ENCODE data around the gene TPH2.

TPH2 gene

DNA sequence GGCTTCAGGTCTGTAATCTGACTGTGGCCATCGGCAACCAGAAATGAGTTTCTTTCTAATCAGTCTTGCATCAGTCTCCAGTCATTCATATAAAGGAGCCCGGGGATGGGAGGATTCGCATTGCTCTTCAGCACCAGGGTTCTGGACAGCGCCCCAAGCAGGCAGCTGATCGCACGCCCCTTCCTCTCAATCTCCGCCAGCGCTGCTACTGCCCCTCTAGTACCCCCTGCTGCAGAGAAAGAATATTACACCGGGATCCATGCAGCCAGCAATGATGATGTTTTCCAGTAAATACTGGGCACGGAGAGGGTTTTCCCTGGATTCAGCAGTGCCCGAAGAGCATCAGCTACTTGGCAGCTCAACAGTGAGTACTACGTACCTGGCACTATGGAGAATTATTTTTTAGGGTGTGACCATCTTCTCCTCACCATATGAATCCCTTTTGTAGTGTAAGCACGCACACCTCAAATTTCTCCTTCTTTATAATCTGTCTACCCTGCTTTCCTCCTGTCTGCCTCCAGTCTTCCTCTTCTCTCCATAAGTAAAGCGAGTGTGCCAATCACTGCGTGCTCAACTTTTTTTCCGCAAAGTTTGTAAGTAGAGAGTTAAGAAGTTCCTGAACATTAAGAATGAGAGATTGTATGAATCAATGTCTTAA lies at the start of gene TPH2:
Gene TPH2 (plus strand): TSS at position 118 of the 658 bp plus-strand sequence. CDS start 142 bp downstream, at position 260.
- FAIRE-seq: no peak

DNA sequence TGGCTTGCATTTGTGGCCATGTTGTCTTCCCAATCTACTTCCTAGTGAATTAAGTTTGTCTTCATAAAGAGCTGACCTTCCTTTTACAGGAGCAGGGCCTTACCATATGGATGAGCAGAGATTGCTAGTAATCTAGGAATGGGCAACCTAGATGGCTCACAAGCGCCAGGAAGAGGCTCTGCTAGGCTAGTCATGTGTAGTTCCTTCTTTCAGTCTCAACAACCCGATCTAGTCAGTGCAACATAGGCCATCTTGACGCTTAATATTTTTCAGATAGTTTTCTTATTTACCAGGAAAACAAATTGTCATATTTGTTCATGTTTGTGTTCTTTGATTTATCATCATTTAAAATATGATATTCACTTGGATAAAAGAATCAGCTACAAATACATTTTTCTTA lies 48.2 kb upstream of the TPH2 start:
- no peak for FAIRE-seq

DNA sequence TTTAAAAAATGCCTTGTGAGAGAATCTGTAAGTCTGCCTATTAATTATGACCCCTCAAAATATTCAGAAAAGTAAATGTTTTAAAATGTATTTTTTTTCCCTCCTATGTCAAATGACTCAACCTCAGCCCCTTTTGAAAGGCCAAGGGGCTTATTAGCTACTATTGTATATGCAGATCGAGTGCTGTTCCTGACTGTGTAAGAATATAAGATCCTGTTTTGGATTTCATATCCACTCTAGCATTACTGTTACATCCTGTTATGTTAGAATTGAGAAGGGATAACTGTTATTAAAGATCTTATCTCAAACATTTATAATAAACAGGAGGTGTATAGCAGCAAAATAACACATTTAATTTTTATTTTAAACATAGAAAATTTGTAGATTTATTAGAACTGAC lies 46.6 kb upstream of the TPH2 start:
- FAIRE-seq: no peak

DNA sequence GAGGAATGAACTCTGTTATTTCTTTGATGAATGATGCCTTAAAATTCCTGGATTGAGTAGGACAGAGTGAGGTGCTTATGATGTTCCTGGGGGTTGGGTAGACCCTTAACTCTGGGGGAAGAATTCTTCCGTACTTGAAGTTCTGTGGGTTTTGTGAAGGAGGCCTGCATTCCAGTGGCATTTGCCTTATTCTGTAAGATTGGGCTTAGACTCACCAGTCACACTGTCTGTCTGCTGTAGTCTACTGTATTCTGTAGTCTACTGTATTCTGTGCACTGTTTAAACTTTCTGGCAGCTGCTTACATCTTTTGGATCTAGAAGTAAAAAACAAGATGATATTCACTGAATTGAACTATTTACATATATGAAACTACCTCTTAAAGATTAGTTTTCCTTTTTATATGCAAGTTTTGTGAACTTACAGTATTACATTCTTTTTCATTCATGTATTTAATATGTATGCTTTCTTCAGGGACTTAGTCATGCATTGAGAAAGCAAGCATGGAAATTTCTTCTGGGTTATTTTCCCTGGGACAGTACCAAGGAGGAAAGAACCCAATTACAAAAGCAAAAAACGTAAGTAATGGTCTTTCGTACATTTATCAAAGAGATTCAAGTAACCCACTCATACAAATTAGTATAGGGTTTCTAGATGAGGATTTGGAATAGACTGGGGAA lies 42.3 kb upstream of the TPH2 start:
- FAIRE-seq: no peak

DNA sequence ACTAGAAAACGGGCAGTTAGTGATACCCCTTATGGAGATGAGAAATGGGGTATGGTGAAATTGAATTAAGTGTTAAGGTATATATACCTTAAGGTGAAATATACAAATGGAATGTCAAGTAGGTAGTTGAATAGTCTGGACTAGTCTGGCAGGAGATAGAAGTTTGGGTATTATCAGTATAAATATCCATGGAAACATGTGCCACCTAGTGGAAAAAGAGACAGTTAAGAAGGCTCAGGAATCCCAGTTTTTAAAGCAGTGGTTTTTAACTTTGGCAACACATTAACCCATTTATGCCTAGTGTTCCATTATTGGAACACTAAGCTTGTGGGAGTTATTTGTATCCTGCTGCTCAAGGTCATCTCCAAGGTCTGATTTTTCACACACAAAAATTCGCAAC lies 38.6 kb upstream of the TPH2 start:
- FAIRE-seq: peak; percentile 49

DNA sequence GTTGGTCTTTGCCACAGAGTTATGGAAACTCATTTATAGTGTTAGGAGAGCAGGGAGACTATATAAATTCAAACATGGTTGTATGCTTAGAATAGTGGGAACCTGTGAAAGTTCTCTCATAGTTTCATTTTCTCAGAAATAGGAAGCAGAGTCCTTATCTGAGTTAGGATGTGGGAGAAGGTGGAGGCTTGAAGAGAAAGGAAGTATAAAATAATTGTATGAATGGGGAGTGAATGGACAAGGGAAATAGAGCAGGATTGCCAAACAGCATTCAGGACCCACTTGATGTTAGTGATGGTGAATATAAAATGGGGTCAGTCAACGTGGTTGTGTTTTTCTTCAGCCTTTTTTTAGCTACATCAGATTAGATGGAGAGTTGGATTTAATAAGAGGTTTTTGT lies 34.0 kb upstream of the TPH2 start:
- no peak for FAIRE-seq

DNA sequence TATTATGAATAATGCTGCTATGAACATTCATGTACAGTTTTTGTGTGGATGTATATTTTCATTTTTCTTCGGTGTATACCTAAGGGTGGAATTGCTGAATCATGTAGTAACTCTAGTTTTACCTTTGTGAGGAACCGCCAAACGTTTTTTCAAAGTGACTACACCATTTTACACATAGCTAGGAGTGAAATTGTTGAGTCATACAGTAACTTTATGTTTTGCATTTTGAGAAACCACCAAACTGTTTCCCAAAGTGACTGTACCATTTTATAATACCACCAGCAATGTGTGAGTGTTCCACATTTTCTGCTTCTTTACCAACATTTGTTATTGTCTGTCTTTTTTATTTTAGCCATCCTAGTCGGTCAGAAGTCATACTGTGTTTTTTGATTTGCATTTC lies 3.1 kb upstream of the TPH2 start:
- FAIRE-seq: no peak

DNA sequence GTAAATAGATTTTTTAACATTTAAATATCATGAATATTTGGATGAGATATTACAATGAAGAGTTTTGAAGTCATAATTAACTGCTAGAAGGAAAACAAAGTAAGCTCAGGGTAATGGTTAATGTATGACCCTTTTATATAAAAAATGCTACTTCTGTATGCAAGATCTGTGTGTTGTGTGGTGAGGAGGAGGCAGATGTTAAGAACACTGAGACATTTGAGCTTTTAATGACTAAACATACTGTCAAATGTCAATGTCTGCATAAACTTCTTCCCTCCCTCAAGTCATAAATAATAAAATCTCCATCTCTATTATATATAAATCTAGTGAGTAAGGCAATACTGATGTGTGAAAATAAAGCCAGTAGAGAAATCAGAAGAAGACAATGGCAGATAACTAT lies 1.4 kb downstream of the TPH2 start:
- no peak for FAIRE-seq

DNA sequence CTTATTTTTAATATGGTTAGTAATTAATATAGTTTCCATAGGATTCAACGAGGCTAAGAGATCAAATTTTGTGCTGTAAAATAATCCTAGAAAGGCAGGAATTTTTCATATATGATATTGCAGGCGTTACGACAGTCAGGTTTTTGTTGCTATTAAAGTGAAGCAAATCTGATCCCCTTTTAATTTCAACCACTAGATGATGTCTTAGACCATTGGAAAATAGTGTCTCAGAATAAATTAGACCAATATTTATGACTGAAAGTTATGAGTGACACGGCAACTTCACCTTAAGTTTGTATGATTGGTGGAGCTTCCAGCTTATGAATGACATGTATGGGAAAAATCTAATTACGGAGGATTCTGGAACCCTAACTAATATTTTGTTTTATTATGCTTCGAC lies 2.5 kb downstream of the TPH2 start:
- no peak for FAIRE-seq

DNA sequence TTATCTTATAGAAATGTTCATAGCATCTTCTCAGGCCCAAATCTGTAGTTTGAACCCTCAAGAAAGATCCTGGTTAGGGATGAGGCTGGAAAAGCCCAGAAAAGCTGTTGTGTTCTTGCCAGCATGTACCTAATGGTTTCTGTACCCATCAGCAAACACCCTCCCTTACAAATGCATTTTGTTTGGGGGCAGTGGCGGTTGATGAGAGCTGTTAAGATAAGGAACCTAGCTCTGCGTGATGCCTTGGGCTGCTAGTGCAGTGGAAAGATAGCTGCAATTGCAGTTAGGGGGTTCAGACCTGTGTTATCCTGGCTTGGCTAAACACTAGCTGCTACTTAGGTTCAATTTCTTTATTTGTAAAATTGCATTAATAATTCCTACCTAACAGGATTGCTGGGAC lies 3.6 kb downstream of the TPH2 start:
- no peak for FAIRE-seq

DNA sequence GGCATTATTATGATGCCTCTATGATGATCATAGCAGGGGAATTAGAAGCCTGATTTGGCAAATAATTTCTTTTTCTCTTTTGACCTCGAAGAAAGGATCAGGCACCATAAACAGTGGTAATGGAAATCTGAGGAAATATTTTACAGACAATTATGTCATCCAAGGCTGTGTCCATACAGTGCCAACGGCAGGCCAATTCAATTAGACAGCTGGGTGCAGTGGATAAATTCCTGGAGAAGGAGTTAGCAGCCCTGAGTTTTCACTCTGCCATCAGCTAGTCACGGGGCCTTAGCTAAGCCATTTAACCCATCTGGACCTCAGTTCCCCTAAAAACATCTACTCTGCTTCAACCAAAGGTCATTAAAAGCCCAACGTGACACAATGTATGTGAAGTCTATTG lies 4.1 kb downstream of the TPH2 start:
- no peak for FAIRE-seq

DNA sequence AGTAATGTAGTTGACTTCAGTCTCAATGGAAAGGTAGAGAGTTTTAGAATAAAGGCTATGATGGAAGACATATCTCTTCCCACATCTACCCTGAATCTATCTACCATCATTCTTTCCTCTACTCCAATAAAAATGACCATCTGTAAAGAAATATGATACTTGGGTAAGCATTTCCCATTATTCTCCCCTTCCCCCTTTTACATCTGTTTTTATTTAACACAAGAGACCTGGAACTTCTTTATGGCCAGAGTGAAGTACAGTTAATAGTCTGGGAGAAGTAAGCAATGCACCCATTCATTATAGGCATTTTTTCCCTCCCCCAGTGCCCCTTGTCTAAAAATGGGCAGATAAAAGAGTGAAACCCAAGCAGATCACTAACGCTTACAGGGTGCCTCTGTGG lies 6.5 kb downstream of the TPH2 start:
- FAIRE-seq: no peak

DNA sequence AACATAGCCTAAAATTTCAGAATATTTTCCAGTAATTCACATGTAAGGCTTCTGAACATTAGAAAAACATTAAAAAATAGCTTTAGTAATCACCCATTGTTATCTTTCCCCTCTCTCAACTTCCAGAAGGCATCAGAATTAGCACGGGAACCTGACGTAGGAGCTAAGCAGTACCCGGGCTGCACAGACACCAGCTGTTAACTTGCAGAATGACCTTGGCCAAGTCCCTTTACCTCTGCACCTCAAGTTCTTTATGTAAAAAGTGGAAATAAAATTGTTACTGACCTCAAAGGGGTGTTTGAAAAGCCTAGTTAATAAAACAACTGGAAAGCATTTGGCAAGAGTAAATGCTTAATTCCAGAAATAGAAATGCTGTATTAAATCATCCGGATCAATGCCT lies 7.2 kb downstream of the TPH2 start:
- no peak for FAIRE-seq

DNA sequence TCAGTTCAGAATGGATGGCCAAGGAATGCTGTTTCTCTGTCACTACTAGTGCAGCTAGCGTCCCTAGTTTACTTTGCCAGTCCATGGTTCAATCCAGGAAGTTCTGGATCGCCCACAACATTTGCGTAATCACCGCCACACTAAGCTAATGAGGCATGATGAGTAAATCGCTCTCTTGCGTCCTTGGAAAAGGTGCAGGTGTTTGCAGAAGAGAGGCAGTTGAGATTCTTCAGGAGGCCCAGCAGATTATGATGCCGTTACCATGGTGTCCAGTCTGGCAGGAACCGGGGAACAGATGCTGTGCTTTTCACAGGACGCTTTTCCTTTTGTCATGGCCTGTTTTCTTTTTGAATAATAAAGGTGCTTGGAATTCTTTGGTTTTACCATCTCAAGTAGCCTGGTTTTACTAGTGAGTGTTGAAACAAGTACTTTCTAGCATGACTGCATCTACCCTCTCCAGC lies 9.0 kb downstream of the TPH2 start:
- FAIRE-seq: no peak

DNA sequence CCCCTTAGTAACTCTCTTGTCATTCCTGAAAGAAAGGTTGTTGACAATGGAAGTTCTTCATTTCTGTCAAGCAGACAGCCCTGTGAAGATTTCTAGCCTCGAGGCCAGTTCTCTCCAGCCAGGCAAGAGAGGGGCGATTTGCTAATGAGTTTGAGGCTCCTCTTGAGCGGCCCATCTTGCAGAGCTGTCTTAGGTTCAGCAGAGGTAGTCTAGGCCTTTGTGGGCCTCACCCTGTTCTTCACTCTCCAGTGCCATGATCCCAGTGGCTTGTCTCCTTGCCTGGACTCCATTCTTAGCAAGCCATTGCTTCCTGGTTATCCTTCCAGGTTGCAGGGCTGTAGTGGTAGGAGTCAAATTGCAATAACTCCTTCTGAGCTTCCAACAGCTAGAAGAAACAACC lies 9.7 kb downstream of the TPH2 start:
- no peak for FAIRE-seq

DNA sequence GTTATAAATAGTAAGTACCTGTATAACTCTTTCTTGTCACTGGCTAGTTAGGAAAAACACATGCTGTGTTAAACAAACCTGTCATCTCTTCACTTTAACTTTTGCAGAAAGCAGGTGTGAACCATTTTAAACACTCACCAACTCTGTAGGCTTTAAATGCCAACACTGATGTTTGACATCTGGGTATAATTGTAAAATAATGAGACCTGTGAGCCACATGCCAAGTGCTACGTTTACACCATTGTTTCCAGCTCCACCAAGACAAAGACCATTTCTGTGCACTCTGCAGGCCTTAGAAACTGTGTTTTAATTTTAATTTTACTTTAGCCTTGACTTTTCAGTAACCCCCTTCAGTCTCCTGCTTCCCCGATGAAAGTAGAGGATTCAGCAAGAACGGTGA lies 11.0 kb downstream of the TPH2 start:
- FAIRE-seq: no peak

DNA sequence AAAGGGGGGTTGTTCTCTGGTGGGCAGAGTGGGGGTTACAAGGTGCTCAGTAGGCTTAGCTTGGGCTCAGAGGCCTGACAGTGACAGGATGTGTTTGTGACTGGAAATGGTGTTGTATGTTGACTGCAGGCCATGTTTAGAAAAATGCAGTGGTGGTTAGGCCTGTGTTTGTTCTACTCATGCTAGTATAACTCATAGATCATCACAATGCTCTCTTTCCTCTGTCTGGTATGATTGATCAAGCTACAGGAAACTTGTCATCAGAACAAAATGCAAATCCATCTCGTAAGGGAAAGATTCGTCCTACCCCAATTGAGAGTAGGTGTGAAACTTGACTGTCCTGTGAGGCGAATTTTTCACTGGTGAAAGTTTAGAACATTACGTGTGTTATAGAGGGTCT lies 11.8 kb downstream of the TPH2 start:
- no peak for FAIRE-seq

DNA sequence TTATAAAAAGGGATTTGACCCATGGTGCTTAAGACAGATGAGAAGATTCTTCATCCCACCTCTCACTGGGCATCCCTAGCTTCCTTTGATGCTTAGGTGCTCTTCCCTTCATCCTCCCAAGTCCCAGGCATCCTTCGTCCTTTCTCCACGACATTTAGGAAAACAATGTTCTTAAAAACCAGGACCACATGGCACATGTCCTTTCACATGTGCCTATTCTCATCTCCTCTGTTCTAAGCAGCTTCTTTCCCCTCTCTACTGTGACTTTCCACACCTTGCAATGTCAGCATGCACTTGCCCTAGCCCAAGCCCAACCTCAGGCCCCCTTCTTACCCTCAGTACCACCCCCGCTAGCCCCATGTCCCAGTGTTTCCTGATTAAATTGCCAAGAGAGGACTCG lies 12.2 kb downstream of the TPH2 start:
- FAIRE-seq: no peak

DNA sequence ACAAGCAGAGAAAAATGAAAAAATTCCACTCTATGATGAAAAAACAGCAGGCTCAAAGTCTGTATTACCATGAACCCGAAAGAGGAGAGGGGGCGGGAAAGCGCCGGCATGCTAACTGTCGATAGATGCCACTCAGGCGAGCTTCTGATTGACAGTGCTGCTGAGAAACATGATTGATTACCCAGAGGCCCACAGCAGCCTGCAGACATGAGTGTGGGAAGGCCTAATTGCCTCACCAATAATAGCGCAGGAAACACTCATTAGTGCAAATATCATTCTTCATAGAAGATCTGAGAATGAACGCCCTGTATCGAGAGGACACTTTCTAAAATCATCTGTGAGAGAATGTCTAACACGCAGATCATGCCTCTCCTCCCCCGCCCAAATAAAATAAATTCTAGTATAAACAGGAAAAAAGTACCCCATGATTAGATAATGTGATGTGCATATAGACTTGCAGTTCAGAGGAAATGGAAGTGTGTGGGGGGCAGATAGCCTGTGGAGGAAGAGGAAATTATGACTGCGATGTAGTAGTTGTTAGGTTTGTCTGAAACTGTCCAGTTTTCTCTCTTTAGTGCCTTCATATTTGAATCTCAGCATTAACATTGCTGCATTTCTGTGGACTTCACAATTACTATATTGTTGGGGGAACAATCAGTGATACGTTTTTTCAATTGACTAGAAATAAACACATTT lies 15.6 kb downstream of the TPH2 start:
- FAIRE-seq: no peak

DNA sequence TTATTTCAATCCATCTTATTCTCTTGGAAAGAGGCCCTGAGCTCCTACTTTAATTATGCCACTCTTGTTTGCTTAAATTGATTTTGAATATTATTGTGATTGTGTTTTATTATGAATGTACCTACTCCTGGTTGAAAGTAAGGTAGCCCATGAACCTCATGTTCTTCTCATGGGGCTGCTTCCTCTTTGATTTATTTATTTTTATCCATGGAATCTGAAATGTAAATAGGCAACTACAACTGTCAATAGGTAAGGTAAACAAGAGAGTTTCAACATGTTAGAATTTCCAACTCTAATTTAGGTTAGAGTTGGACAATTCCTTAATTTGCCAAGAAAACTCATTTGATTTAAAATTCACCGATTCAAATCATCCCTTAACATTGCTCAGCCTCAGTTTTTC lies 16.2 kb downstream of the TPH2 start:
- no peak for FAIRE-seq

DNA sequence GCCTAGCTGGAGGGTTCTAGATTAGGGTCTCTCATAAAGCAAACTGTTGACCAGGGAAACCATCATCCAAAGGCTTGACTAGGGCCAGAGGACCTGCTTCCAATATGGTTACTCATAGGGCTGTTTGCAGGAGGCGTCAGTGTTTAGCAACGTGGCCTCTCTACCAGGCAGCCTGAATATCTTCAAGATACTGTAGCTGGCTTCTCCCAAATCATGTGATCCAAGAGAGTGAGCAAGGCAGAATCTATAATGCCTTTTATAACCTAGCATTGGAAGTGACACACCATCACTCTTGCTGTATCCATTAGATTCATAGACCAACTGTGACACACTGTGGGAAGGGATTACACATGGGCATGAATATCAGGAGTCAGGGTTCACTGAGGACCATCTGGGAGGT lies 17.3 kb downstream of the TPH2 start:
- FAIRE-seq: no peak

DNA sequence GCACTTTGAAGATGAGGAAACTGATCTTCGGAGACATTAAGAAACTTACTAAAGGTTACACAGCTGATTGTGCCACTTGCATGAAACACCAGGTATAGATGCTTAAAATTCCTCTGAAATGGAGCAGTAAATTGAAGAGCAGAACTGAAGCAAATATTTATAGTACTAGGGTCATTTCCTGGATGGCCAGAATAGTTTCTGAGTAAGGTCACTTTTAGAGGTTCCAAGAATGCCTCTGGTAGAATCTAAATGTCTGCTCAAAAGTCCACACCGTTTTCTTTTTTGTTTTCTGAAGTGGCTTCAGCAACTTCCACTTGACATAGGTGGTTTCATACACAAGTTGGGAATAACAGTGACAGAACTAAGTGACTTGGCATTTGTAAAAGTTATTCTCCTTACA lies 19.4 kb downstream of the TPH2 start:
- no peak for FAIRE-seq

DNA sequence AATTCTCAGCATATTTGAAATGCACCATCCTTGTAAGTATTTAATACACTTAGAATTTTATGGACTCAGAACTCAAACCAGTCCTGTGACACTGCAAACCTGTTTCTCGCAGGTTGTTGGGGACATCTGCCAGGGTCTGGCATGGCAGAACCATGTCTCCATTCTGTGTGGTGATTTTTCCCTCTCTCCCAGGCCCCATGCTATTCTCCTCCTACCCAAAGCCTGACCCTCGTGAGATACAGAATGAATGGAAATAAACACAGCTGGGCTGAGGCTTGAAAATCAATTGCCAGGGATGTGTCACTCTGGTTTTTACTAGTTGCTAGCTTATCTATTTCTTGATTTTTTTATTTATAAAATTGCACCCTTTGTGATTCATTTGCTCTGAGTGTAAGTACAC lies 19.8 kb downstream of the TPH2 start:
- FAIRE-seq: no peak

DNA sequence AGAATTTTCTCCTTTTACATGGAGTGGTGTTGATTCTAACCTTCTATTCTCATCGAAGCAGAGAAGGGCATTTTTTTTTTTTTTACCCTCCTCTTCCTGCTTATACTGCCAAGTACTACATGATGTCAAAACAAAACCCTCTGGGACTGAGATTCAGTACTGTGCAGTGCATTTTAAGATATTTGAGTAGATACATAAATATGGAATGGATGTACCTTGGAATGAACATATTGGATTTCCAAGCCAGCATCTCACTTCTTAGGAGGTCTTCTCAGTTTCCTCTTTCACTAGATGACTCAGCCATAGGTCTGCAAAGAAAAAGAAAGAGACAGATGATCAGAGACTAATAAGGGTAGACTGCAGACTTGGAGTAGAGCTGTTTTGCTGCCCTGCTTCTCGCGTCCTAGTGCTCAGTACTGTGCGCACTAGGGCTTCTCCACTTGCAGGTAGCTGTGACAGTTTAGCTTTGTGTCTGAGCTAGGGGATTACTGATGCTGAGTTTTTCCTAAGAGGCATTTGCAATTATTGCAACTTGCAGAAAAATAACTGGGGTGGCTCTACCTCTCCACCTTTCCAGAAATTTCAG lies 20.4 kb downstream of the TPH2 start:
- FAIRE-seq: no peak
